NCI-H146 (cell line): ENCODE measurements around the gene DPF1.

Experiments
- DNase-seq: peaks from one replicate; lab custom pipeline; 2025; lab: John Stamatoyannopoulos, UW

The DPF1 gene

DNA sequence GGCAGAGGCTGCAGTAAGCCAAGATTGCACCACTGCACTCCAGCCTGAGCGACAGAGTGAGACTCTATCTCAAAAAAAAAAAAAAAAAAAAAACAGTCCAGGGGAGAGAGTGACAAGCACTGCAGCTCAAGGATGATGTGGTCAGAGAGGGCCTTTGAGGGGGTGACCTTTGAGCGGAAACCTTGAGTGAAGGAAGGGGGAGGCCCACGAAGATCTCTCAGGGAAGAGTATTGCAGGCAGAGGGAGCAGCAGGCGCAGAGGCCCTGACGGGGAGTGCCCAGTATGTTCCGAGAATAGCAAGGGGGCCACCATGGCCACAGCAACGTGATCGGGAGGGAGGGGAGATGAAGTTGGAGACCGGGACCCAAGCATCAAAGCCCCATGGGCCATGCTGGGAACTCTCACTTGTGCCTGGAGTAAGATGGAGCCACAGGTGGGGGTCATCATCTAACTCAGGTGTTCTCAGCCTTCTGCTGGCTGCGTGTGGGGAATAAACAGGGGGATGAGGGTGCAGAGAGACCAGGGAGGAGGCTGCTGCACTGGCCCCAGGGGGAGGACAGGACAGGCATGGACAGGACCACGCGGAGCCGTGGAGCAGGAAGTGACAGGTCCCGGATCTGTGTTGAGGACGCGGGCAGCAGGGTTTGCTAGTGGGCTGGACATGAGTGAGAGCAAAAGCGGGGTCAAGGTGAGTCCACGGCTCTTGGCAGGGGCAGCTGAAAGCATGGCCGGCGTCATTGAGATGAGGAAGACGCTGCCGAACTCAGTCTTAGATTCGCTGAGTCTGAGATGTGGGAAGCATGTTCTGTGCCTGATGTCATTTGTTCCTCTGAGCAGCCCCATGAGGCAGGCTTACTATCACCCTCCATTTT lies 60.4 kb downstream of the DPF1 start:
- no peak for DNase-seq

DNA sequence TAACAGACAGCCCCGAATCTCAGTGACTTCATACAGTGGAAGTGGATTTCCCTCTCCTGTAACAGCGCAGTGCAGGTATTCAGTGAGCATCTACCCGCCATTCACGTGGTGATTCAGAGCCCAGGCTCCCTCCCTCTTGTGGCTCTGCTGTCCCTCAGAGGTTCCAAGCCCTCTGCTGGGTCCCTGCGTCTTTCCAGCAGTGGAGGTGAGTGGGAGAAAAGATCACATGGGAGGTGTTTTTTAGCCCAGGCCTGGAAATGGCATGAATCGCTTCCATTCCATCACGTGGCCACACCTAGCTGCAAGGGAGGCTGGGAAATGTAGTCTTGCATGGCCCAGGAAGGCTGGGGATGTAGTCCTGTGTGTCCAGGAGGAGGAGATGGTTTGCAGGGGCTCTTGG lies 61.4 kb downstream of the DPF1 start:
- DNase-seq = no peak

DNA sequence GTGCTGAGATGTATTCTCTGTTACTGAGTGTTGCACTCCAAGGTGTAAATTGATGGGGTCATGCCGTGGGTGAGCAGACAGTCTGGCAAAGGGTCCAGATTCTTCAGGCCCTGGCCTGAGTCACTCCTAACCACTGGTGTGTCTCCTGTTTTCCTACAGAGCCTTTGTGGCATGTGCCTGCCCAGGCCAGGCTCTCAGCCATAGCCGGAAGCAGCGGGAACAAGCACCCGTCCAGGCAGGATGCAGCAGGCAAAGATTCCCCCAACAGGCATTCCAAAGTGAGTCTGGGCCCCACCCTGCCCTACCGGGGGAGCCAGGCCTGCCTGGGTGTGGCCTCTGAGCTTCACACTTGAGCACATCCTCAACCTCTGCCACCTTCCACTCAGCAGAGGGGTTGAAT lies 61.9 kb downstream of the DPF1 start:
- no peak for DNase-seq
